Activated T-helper 1 cell treated with anti-CD3 and anti-CD28 coated beads, Interleukin-12 subunit alpha, Interleukin-12 subunit beta, Interleukin-2, Interleukin-4 antibody, amounts not matched to agents 30 ng/mL and 10 ng/mL and 1 ng/mL, durations not matched to agents 14 hours and 24 hours and 36 hours (primary cell): Measurements from ENCODE around the gene GFOD1. TPM values are rescaled to one million over a fixed set of nuclear protein-coding genes. Genes with fewer than 3 reads are reported as not detected.
A peak's percentile ranks its signal among the peaks of the same experiment; 100 is the strongest.

Experiments
- DNase-seq: peaks from one replicate; pipeline ENCODE4 v3.0.0; 2021; ENCODE audit warnings: low spot score
- H3K27ac Mint-ChIP-seq: one replicate; pipeline ENCODE4 v1.8.0; 2021; ENCODE audit warnings: mild to moderate bottlenecking, mixed read lengths
- H3K27me3 Mint-ChIP-seq: one replicate; pipeline ENCODE4 v1.8.0; 2022; ENCODE audit warnings: mild to moderate bottlenecking, moderate library complexity, mixed read lengths; ENCODE audit not compliant: insufficient read depth
- H3K36me3 Mint-ChIP-seq: one replicate; pipeline ENCODE4 v1.8.0; 2021; ENCODE audit warnings: low read depth, mixed read lengths
- H3K4me1 Mint-ChIP-seq: one replicate; pipeline ENCODE4 v1.8.0; 2021; ENCODE audit warnings: low read depth, mixed read lengths
- H3K4me3 Mint-ChIP-seq: one replicate; pipeline ENCODE4 v1.8.0; 2021; ENCODE audit warnings: mild to moderate bottlenecking, moderate library complexity, mixed read lengths
- H3K9me3 Mint-ChIP-seq: one replicate; pipeline ENCODE4 v1.8.0; 2021; ENCODE audit warnings: mixed read lengths
- intact Hi-C: fragments of 100-400 bp; cut with micrococcal nuclease; formaldehyde crosslinking; loops from one replicate; pipeline ENCODE4 v1.15.1; 2024
- total RNA-seq: library from RNA; stranded (reverse); gene quantifications from 2 replicates; pipeline ENCODE4 v1.2.3, GENCODE V29; 2022

Gene GFOD1
- 12.4 and 13.6 TPM in 2 replicates for total RNA-seq

- Mint-ChIP-seq H3K27me3 (peaks cover 10% of the 10 kb centered on the region), H3K9me3 (no peaks in the 10 kb centered on the region), H3K4me3 (peak within 1 kb of the TSS; percentile 89), H3K4me1 (peaks cover 39% of the 10 kb centered on the region), H3K36me3 (no peaks in the 10 kb centered on the region), H3K27ac (peak within 1 kb of the TSS; percentile 72)
- intact Hi-C loops: loop anchor here (1.0 to 5.0 kb wide), 6 partner anchors 21 to 225 kb away; partner anchors contain the start of genes NOL7, RANBP9, SIRT5 and TBC1D7
- peak; percentile 80 for DNase-seq
Measured at GRCh38 chr6:13487122-13488014, at the start of gene GFOD1. Gene GFOD1 (minus strand): TSS chr6:13487600. CDS start chr6:13486890, 710 bp downstream.

GRCh38 chr6:13536796-13537526, 49.6 kb upstream of the GFOD1 start:
- intact Hi-C loops: loop anchor here (5.0 kb wide), 1 partner anchor 80 kb away; no protein-coding TSS in a partner anchor
- Mint-ChIP-seq H3K9me3 (no peaks in the 10 kb centered on the region), H3K27me3 (peaks cover 3% of the 10 kb centered on the region), H3K27ac (no peak overlapping the region), H3K4me1 (no peaks in the 10 kb centered on the region), H3K4me3 (no peak overlapping the region), H3K36me3 (no peaks in the 10 kb centered on the region)
- DNase-seq: no peak

GRCh38 chr6:13535306-13535705, 47.9 kb upstream of the GFOD1 start:
- Mint-ChIP-seq H3K36me3 (no peaks in the 10 kb centered on the region), H3K9me3 (no peaks in the 10 kb centered on the region), H3K4me1 (no peaks in the 10 kb centered on the region), H3K27ac (no peak overlapping the region), H3K27me3 (peaks cover 3% of the 10 kb centered on the region), H3K4me3 (no peak overlapping the region)
- DNase-seq: no peak
- intact Hi-C loops: loop anchor here (5.0 kb wide), 1 partner anchor 78 kb away; no protein-coding TSS in a partner anchor

- Mint-ChIP-seq H3K4me1 (no peaks in the 10 kb centered on the region), H3K27me3 (peaks cover 3% of the 10 kb centered on the region), H3K27ac (no peak overlapping the region), H3K4me3 (no peak overlapping the region), H3K9me3 (no peaks in the 10 kb centered on the region), H3K36me3 (no peaks in the 10 kb centered on the region)
- intact Hi-C loops: no loop called here
- no peak for DNase-seq
Measured at GRCh38 chr6:13534536-13534935, 47.1 kb upstream of the GFOD1 start.

- Mint-ChIP-seq H3K9me3 (no peaks in the 10 kb centered on the region), H3K27ac (no peak overlapping the region), H3K4me1 (peaks cover under 1% of the 10 kb centered on the region), H3K36me3 (no peaks in the 10 kb centered on the region), H3K27me3 (no peaks in the 10 kb centered on the region), H3K4me3 (no peak overlapping the region)
- intact Hi-C loops: no loop called here
- no peak for DNase-seq
Measured at GRCh38 chr6:13531956-13532355, 44.6 kb upstream of the GFOD1 start.

GRCh38 chr6:13528777-13529343, 41.5 kb upstream of the GFOD1 start:
- H3K4me1 Mint-ChIP-seq: peaks cover 8% of the 10 kb centered on the region
- intact Hi-C loops: no loop called here
- no peak overlapping the region for H3K4me3 Mint-ChIP-seq
- no peaks in the 10 kb centered on the region for H3K9me3 Mint-ChIP-seq
- H3K27me3 Mint-ChIP-seq: no peaks in the 10 kb centered on the region
- H3K27ac Mint-ChIP-seq: no peak overlapping the region
- DNase-seq: no peak
- H3K36me3 Mint-ChIP-seq: no peaks in the 10 kb centered on the region

- Mint-ChIP-seq H3K4me1 (peaks cover 8% of the 10 kb centered on the region), H3K27me3 (no peaks in the 10 kb centered on the region), H3K27ac (no peak overlapping the region), H3K36me3 (no peaks in the 10 kb centered on the region), H3K4me3 (no peak overlapping the region), H3K9me3 (no peaks in the 10 kb centered on the region)
- intact Hi-C loops: no loop called here
- no peak for DNase-seq
Measured at GRCh38 chr6:13528232-13528631, 40.8 kb upstream of the GFOD1 start.

- H3K36me3 Mint-ChIP-seq: no peaks in the 10 kb centered on the region
- no peaks in the 10 kb centered on the region for H3K27me3 Mint-ChIP-seq
- no peak overlapping the region for H3K4me3 Mint-ChIP-seq
- peaks cover 8% of the 10 kb centered on the region for H3K4me1 Mint-ChIP-seq
- no peaks in the 10 kb centered on the region for H3K9me3 Mint-ChIP-seq
- intact Hi-C loops: no loop called here
- no peak for DNase-seq
- H3K27ac Mint-ChIP-seq: no peak overlapping the region
Measured at GRCh38 chr6:13527671-13528056, 40.3 kb upstream of the GFOD1 start.

GRCh38 chr6:13526727-13527670, 39.6 kb upstream of the GFOD1 start:
- Mint-ChIP-seq H3K36me3 (no peaks in the 10 kb centered on the region), H3K9me3 (no peaks in the 10 kb centered on the region), H3K4me3 (no peak overlapping the region), H3K27me3 (no peaks in the 10 kb centered on the region), H3K27ac (no peak overlapping the region), H3K4me1 (peaks cover 8% of the 10 kb centered on the region)
- intact Hi-C loops: no loop called here
- DNase-seq: no peak

GRCh38 chr6:13526357-13526726, 38.9 kb upstream of the GFOD1 start:
- H3K9me3 Mint-ChIP-seq: no peaks in the 10 kb centered on the region
- intact Hi-C loops: no loop called here
- H3K4me3 Mint-ChIP-seq: no peak overlapping the region
- peaks cover 8% of the 10 kb centered on the region for H3K4me1 Mint-ChIP-seq
- H3K27me3 Mint-ChIP-seq: peaks cover 3% of the 10 kb centered on the region
- H3K36me3 Mint-ChIP-seq: no peaks in the 10 kb centered on the region
- no peak overlapping the region for H3K27ac Mint-ChIP-seq
- no peak for DNase-seq

- no peak for DNase-seq
- no peak overlapping the region for H3K27ac Mint-ChIP-seq
- no peaks in the 10 kb centered on the region for H3K36me3 Mint-ChIP-seq
- peaks cover 8% of the 10 kb centered on the region for H3K4me1 Mint-ChIP-seq
- H3K9me3 Mint-ChIP-seq: no peaks in the 10 kb centered on the region
- intact Hi-C loops: no loop called here
- H3K27me3 Mint-ChIP-seq: peaks cover 7% of the 10 kb centered on the region
- H3K4me3 Mint-ChIP-seq: no peak overlapping the region
Measured at GRCh38 chr6:13524801-13525508, 37.6 kb upstream of the GFOD1 start.
